GM21381 (cell line): ENCODE data around the gene FKBP14.

Source experiments
- ATAC-seq: cut with Tn5 transposase; IDR thresholded peaks from one replicate; pipeline ENCODE4 v1.9.1; 2021; ENCODE audit warnings: mild to moderate bottlenecking, moderate library complexity; ENCODE audit not compliant: unreplicated experiment

The FKBP14 gene

GRCh38 chr7:30036220-30036619 is 9.7 kb upstream of the FKBP14 start:
- no peak for ATAC-seq

DNA sequence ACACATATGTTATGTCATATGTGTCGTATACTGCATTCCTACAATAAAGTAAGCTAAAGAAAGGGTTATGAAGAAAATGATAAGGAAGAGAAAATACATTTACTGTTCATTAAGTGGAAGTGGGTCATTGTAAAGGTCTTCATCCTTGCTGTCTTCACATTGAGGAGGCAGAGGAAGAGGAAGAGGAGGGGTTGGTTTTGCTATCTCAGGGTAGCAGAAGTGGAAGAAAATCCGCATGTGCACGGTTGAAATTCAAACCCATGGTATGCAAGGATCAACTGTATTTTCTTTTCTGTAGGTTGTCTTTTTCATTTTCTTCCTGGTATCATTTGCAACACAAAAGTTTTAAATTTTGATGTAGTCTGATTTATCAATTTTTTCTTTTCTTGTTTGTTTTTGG is 8.0 kb upstream of the FKBP14 start:
- no peak for ATAC-seq

- no peak for ATAC-seq
Measured at GRCh38 chr7:30032310-30033125, 6.0 kb upstream of the FKBP14 start.

DNA sequence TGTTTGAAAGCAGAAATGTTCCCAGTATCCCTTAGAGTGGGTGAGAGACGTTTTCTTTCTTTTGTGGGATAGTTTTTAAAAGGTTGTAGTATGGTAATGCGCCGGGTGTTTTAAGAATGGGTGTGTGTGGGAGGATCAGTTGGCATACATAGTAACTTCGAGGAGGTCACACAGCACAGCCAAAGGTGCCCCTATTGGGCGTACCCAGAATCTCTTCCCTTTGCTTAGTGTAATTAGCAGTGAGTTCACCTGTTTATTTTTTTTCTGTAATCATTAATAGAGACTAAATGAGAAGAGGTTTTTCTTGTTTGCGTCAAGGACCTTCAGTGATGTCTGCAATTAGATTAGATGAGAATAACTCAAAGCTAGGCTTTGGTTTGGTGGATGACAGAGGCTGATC is 3.2 kb upstream of the FKBP14 start:
- no peak for ATAC-seq

GRCh38 chr7:30028749-30029635 is 2.5 kb upstream of the FKBP14 start:
- ATAC-seq, result peak; percentile 20

DNA sequence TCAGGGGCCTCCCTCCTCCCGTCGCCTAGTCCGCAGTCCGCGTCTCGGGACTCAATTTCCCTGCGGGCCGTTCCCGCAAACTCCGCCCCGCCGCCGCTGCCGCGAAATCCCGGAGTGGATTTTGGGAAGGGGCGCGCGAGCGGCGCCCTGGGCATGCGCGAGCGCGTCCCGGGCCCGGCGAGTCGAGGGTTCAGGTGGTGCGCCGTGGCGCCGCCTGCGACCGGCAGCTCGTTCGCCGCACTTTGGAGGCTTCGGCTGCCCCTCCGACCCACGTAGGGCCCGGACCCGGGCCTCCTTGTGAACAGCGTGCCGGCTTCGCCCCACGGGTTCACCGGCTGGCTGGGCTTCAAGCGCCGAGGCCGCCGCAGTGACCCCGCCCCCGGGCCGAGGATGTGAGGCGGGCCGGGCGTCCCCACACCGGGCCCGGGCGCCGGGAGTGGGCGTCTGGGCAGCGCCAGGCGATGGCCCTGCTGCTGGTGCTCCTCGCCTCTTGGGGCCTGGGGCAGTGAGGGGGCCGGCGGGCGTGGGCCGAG is 1.8 kb upstream of the FKBP14 start, which contains the start of gene PLEKHA8:
Gene PLEKHA8, plus strand, starts transcription at position 197 of the 533 bp plus-strand sequence. CDS start 351 bp downstream, outside the sequence.
- ATAC-seq, result peak; percentile 49

DNA sequence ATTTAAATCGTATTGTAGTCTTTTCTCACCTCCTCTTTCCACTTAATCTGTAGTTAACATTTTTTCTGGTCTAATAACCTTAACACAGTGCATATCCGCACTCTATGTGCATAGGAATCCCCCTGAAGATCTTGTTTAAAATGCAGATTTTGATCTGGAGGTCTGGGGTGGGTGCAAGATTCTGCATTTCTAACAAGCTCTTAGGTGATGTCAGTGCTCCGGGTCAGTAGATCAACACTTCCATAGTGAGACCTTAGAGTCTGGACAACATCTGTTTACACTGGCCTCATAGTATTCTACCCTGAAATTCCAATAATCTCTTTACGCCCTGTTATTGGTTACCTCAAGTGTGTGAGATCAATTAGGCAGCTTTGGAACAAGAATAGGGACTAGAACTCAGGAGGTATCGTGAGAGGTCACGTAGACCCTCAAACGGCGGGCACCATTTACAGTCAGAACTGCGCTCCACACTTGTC is 1.3 kb upstream of the FKBP14 start:
- ATAC-seq, result peak; percentile 6

DNA sequence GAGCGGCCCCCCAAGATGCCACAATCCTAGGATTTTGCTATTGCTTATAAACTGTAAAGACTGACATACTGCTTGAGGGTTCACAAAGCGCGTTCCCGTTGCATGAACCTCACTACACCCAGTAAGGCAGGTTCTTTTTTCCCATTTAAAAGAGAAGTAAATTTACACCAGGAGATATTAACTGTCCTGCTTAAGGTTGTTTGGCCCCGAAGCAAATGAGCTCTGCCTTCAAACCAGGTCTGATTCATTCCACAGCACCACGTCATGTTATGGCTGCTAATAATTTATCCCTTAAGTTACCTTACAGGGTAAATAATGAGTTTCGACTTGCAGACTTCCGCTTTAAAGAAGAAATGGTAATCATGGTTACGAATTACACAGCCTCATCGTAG is 559 bp upstream of the FKBP14 start:
- peak; percentile 18 for ATAC-seq

- no peak for ATAC-seq
Measured at GRCh38 chr7:30023524-30023923, 3.0 kb downstream of the FKBP14 start.

GRCh38 chr7:30022991-30023390 is 3.5 kb downstream of the FKBP14 start:
- no peak for ATAC-seq

- ATAC-seq, result no peak
Measured at GRCh38 chr7:30020535-30020934, 6.0 kb downstream of the FKBP14 start.

DNA sequence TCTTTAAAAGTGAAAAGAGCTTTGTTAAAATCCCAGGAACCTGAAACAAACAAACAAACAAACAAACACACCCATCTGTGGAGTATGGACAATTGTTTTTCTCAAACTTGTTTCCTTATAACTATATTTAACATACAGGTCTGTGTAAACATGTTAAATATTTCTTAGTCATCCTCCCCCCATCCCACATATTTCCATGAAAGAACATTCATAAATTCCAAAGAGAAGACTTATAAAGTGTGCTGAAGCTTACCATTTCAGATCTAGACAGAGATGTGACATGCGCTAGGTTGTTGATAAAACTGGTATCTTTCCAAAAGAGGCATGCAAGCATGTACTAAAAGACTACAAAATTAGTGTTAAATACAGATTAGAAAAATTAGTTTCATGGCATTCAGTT is 6.5 kb downstream of the FKBP14 start:
- ATAC-seq, result no peak

DNA sequence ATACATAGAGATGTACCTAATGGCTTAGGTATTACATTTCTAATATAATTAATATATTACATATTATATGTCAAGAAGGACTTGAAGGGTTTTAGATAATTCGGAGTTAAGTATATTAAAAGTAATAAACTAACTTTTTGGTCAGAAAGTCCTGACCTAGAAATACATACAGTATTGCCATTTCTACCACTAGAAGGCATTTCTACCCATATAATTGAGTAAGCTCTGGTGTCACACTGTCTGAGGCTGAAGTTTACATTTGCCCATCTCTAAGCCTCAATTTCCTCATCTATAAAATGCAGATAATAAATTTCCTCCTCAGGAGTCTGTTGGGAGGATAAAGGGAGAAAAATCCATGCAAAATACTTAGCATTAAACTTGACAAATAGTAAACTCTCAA is 7.1 kb downstream of the FKBP14 start:
- ATAC-seq, result no peak

- no peak for ATAC-seq
Measured at GRCh38 chr7:30018451-30018850, 8.1 kb downstream of the FKBP14 start.

- no peak for ATAC-seq
Measured at GRCh38 chr7:30012757-30013156, 13.7 kb downstream of the FKBP14 start.

- ATAC-seq, result no peak
Measured at GRCh38 chr7:30010021-30010420, 16.5 kb downstream of the FKBP14 start.

GRCh38 chr7:30005464-30005863 is 21.0 kb downstream of the FKBP14 start:
- ATAC-seq, result no peak

DNA sequence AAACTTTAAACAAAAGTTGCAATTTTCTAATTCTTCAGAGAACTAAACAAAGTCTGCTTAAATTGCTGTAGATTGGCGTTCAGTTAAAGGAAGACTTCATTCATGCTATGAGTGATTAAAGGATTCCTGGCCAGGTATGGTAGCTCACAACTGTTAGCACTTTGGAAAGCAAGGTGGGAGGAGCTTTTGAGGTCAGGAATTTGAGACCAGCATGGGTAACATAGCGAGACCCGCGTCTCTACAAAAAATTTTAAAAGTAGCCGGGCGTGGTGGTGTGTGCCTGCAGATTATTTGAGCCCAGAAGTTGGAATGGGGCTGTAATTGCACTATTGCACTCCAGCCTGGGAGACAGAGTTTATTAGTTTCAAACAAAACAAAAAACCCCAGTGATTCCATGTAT is 23.4 kb downstream of the FKBP14 start:
- no peak for ATAC-seq

- ATAC-seq, result no peak
Measured at GRCh38 chr7:30001998-30002397, 24.5 kb downstream of the FKBP14 start.

GRCh38 chr7:29998489-29998888 is 28.0 kb downstream of the FKBP14 start:
- ATAC-seq, result no peak

GRCh38 chr7:29996321-29996720 is 30.2 kb downstream of the FKBP14 start:
- ATAC-seq, result no peak
